Limb (tissue), 2 donors: Measurements from ENCODE around the gene RASL10A.
A peak's percentile ranks its signal among the peaks of the same experiment; 100 is the strongest.

Experiments used
- DNase-seq, 2 donors: peaks; one replicate each; pipeline ENCODE4 v3.0.0-alpha.2; 2016; ENCODE audit errors: extremely low spot score in 2 of 2

RASL10A gene

DNA sequence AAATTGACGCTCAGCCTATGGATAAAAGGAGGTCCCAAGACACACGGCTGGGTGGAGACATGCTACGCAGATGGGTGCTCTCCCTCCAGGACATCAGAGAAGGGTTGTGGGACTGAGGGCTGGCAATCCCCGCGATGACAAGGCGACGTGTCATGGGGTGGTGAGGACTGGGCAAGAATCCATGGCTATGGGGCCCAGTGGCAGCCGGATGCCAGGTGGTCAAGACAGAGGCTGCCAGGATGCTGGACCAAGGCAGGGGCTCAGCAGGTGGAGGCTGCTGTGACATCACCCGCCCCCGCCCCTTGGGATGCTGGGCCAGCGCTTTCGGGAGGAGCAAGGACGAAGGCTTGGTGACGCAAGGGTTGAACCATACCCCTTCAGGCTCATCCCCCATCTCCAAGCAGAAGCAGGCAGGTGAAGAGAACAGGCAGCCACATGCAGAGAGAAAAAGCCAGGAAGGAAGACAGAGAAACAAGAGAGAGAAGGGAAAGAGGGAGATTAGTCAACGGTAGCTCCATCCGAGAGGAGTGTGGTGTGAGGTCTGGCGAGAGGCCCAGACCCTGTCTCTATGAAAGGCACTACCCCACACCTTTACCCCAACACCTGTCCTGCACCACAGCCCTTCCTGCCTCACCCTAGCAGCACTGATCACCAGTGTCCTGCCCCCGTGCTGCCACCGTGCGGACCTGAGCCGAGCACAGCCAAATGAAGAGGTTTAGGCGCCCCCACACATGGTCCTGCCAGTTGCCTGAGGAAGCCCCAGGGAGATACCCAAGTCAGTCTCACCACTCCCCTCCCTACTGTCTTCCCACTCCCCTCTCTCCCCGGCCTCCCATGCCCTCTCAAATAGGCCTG, 24.1 kb upstream of the RASL10A start:
- no peak for DNase-seq

DNA sequence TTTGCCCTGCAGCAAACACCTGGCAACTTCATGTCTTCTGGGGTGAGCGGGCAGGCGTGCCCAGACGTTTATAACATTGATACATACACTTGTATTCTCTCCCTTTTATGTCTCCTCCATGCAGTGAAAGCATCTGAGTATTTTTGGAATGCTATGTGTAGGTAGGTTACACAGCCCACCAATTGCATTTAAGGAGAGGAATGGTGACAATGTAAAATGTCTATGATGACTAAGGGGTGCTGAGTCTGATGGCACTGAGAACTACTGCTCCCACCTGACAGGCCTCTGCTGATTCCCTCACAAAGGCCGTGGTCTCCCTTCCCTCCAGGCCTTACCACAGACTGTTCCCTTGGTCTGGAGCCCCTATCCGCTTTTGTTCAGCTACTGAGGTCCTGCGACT, 22.9 kb upstream of the RASL10A start:
- DNase-seq = no peak

DNA sequence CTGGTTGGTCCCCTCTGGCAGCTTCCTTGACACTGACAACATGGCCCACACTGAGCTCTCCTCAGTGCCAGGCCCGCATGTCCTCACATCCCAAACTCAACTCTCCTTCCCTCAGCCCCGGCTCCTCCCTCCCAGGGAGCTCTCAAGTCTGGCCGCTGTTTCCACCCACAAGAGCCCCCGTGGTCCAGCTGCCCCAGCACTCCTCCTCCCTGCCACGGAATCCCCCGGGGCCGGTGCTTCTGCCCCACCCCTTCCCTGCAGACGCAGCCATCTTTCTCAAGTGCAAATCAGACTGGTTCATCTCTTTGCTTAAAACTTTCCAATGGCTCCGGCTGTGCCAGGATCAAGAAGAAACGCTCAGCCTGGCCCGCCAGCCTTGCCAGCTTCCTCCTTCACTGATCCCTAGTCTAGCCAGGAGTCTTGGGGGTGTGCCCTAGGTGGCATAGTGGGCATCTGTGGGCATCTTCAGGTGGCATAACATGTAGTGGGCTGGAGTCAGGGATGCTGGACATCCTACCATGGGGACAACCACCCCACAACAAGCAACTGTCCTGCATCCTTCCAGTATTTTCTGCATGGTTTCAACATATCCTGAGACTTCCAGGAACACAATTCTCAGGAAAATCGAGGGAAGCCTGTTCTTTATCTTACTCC, 22.3 kb upstream of the RASL10A start:
- no peak for DNase-seq

- no peak for DNase-seq
These were observed 21.4 kb upstream of the RASL10A start for GRCh38 chr22:29336751-29337490.

GRCh38 chr22:29335656-29336055, 20.2 kb upstream of the RASL10A start:
- DNase-seq = no peak

GRCh38 chr22:29334696-29335344, 19.3 kb upstream of the RASL10A start:
- no peak for DNase-seq

GRCh38 chr22:29334148-29334547, 18.7 kb upstream of the RASL10A start:
- no peak for DNase-seq

- DNase-seq = no peak
These were observed 17.5 kb upstream of the RASL10A start for GRCh38 chr22:29332886-29333496.

DNA sequence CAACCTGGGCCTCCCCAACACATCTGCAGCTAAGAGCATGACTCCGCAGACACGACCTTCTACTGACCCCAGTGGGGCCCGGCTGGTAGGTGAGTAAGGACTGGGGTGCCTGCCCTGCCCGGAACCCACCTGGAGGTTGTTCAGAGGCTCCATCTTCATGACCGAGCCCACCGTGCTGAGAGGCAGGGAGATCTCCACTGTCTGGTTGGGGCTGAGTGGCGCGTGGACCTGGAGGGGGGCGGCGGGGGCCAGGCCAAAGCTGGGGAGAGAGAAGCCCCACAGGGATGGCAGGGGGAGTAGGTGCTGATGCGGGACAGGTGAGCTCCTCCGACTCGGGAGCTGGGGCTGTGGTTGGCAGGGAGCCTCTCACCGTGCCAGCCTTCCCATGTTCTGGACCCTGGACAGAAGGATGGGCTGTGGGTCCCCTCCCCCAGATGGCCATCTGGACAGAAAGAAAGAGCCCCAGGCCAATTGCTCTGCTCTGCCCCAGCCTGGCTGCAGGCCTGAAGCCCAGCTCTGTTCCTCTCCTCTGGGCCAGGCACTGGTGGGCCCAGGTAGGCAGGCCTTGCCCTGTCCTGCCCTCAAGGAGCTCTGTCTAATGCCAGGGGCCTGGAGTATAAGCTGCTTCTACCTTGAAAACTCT, 16.3 kb upstream of the RASL10A start:
- DNase-seq = no peak

GRCh38 chr22:29331213-29331612, 15.7 kb upstream of the RASL10A start:
- DNase-seq = no peak

DNA sequence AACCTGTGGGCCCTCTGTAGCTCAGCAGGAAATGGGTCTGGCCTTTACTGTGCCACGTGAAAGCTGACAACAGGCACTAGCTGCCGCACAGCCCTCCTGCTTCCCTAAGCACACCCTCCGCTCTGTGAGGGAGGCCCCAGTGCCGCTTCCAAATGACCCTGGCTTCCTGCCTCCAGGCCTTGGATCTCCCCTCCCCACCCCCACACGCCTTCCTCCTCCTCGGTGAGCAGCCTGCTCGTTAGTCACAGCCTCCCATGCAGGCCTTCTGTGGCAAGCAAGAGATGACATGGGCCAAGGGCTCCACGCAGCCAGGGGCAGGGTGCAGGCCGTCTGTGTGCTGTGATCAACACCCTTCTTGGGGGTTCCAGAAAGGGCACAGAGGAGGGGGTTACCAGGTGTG, 15.3 kb upstream of the RASL10A start:
- no peak for DNase-seq

DNA sequence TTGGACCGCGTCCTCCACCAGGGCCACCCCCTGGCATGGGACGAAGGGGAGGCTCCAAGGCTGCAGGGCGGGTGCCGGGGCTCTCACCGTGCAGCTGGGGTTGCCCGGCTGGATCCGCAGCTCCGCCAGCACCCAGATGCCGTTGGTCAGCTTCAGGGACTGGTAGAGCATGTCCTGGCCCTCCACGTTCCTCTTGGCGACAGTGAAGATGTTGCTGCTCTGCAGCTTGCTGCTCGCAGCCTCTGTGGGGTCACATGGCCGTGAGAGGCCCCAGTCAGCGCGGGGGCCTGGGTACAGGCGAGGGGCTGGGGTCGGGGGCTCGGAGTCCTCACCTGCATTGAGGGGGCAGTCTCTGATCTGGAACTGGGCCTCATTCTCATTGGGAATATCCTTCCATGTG, 14.8 kb upstream of the RASL10A start:
- DNase-seq = no peak

GRCh38 chr22:29329581-29329980, 14.1 kb upstream of the RASL10A start:
- no peak for DNase-seq

DNA sequence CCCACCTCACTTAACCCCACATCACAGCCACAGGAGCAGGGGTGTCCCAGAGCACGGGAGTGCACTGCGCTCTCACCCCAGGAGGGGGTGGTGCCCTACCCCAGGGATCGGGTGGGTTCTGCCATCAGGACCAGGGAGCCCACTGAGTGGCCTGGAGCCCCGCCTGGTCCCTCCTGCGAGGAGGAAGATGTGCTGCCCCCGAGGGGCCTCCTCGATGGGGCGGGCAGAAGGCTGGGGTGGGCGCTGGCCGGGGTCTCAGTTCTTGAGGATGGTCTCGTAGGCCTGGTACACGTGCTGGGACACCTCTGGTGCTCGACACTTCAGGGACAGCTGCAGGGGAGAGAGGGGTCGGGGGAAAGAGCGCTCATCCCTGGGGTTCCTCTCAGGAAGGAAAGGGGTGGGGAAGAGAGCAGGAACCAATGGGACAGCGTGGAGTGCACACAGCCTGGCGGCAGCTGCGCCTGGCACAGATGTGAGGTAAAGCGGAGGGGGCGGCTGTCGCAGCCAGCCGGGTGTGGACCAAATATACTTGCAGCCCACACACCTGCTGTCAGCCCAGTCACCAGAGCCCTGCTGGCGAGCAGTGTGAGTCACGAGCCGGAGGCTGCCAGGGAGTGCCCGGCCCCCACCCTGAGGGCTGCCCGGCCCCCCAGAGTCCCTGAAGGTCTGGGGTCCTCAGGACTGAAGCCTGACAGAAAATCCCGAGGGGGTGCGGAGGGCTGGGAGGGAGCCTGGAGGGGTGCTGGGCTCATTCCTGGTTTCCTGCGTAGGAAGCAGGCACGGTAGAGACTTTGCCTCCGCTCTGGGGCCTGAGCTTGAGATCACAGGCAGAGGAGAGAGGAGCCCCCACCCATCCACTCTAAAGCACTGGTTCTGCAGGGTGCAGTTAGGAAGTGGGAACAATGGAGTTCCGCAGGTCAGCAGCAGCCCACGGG, 13.3 kb upstream of the RASL10A start:
- DNase-seq = peak in 1 of 2 donors; percentile 48

DNA sequence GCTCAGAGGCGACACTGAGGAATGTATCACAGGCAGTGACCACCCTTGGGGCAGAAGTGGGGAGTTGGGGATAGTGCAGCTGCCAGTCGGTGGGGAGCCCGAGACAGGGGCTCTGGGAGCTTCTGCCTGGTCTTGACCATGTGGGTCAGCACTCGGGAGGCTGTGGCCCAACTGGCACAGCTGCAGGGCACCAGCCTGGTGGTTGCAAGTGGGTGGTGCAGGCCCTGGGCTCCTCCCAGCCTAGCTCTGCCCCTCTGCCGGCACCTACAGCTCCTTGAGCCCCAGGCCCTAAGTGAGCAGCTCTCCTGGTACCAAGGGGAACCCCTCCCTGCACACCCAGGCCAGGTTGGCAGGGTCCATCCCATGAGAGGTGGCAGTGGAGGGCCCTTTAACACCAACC, 12.6 kb upstream of the RASL10A start:
- no peak for DNase-seq

- no peak for DNase-seq
These were observed 11.7 kb upstream of the RASL10A start for GRCh38 chr22:29327089-29327764.

- DNase-seq = no peak
These were observed 11.0 kb upstream of the RASL10A start for GRCh38 chr22:29326481-29326880.

- no peak for DNase-seq
These were observed 10.4 kb upstream of the RASL10A start for GRCh38 chr22:29325785-29326315.

DNA sequence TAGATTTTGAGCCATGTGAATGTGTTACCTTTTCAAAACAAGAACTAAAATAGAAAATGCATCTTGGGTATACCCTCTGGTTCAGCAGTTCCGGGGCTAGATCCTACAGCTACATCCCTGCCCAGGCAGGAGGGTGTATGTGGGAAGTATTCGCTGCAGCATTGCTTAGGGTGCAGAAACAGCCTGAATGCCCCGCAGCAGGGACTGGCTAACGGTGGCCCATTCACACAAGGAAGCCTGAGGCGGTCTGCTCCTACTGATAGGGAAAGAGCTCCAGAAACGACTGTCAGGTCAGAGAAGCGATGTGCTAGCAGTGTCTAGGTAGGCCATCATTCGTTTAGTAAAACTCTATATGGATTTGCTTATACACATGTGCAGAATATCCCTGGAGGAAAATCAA, 9.9 kb upstream of the RASL10A start:
- no peak for DNase-seq
